Lower leg skin (tissue), 4 donors: ENCODE data around the gene PSEN1. TPM values are rescaled to one million over a fixed set of nuclear protein-coding genes. Genes with fewer than 3 reads are reported as not detected.
A peak's percentile ranks its signal among the peaks of the same experiment; 100 is the strongest.
"Not testable (repeated sequence)": the region's sequence is repeated elsewhere in the genome, so short reads cannot be mapped to it uniquely, and the experiment has no call there.

Experiments
- DNase-seq, 2 donors: peaks; one replicate each; pipeline ENCODE4 v3.0.0-alpha.2; 2019; ENCODE audit warnings: low spot score in 2 of 2
- H3K4me3 ChIP-seq: fragments of 200-600 bp; sonication (generic); 2 replicates; pipeline ENCODE4 v1.5.1; 2017; ENCODE audit warnings: mild to moderate bottlenecking, low read depth; ENCODE audit not compliant: poor library complexity, severe bottlenecking
- CTCF ChIP-seq, 3 donors: fragments of 450-650 bp; IDR thresholded peaks; one replicate each; pipeline ENCODE4 v1.5.1; 2016; ENCODE audit warnings: antibody characterized with exemption in 3 of 3, mild to moderate bottlenecking in 3 of 3, moderate library complexity in 2 of 3
- POLR2A ChIP-seq, 2 donors: fragments of 450-650 bp; IDR thresholded peaks; one replicate each; pipeline ENCODE4 v1.6.1; 2016 to 2017; ENCODE audit warnings: antibody characterized with exemption in 2 of 2, mild to moderate bottlenecking in 1 of 2, moderate library complexity in 1 of 2
- WGBS, 2 donors: methylation state at CpG; one replicate each; pipeline ENCODE4 v1.1.5; 2018; 5-methylcytosine and 5-hydroxymethylcytosine counted together
- intact Hi-C: fragments of 100-400 bp; cut with DNase I; formaldehyde crosslinking; loops from one replicate; pipeline ENCODE4 v1.15.0; 2023; ENCODE audit warnings: low total_unique reads
- total RNA-seq, 4 donors: library from RNA; depleted of rRNA; stranded (reverse); fragments of >200 nt; gene quantifications; one replicate each; pipeline ENCODE4 v1.1.0, GENCODE V29; 2016

PSEN1 gene
- total RNA-seq, 4 donors from 2014 or later = 61.4 to 91.9 (median 63.3) TPM

- 52 to 58% methylated on average over 1 of the region's 1 CpG for whole genome bisulfite sequencing, 2 donors
- H3K4me3 ChIP-seq = no peak overlapping the region
- no peak for TF ChIP-seq CTCF (IDR thresholded peaks at IDR 0.05)
- no peak for TF ChIP-seq POLR2A (IDR thresholded peaks at IDR 0.05)
- DNase-seq = no peak
- intact Hi-C loops = no loop called here
Observed at GRCh38 chr14:73166399-73166798, 30.1 kb downstream of the PSEN1 start.

GRCh38 chr14:73167727-73168126 is 31.4 kb downstream of the PSEN1 start:
- intact Hi-C loops = no loop called here
- DNase-seq = no peak
- TF ChIP-seq POLR2A (IDR thresholded peaks at IDR 0.05) (no peak), CTCF (IDR thresholded peaks at IDR 0.05) (no peak)
- H3K4me3 ChIP-seq = no peak overlapping the region
- 64 to 73% methylated on average over 4 of the region's 4 CpGs for WGBS, 2 donors

GRCh38 chr14:73168274-73168673 is 32.0 kb downstream of the PSEN1 start:
- 90 to 92% methylated on average over 9 of the region's 9 CpGs for WGBS, 2 donors
- no peak for TF ChIP-seq POLR2A (IDR thresholded peaks at IDR 0.05)
- no peak for TF ChIP-seq CTCF (IDR thresholded peaks at IDR 0.05)
- H3K4me3 ChIP-seq = no peak overlapping the region
- DNase-seq = peak in 1 of 2 donors; percentile 26
- intact Hi-C loops = no loop called here

- intact Hi-C loops = no loop called here
- 93 to 95% methylated on average over 14 of the region's 14 CpGs for WGBS, 2 donors
- peak in 1 of 2 donors; percentile 65 for DNase-seq
- no peak overlapping the region for H3K4me3 ChIP-seq
- TF ChIP-seq POLR2A (IDR thresholded peaks at IDR 0.05) = no peak
- TF ChIP-seq CTCF (IDR thresholded peaks at IDR 0.05) = no peak
Observed at GRCh38 chr14:73168691-73169090, 32.4 kb downstream of the PSEN1 start.

GRCh38 chr14:73169855-73170254 is 33.5 kb downstream of the PSEN1 start:
- H3K4me3 ChIP-seq, intact Hi-C loops: not testable (repeated sequence)
- peak in 1 of 2 donors; percentile 39 for DNase-seq
- 84 to 88% methylated on average over 6 of the region's 6 CpGs for WGBS, 2 donors

- 89 to 90% methylated on average over 11 of the region's 11 CpGs for WGBS, 2 donors
- intact Hi-C loops = no loop called here
- TF ChIP-seq CTCF (IDR thresholded peaks at IDR 0.05) (no peak), POLR2A (IDR thresholded peaks at IDR 0.05) (no peak)
Observed at GRCh38 chr14:73170686-73171085, 34.4 kb downstream of the PSEN1 start.

More at GRCh38 chr14:73170686-73171085, 34.4 kb downstream of the PSEN1 start:
- H3K4me3 ChIP-seq = no peak overlapping the region
- DNase-seq = peak in 1 of 2 donors; percentile 56
